Myocyte (in vitro differentiated cells): ENCODE results near the gene ZNF74. TPM values are rescaled to one million over a fixed set of nuclear protein-coding genes. Genes with fewer than 3 reads are reported as not detected.

ENCODE experiments used
- DNase-seq: peaks from one replicate; pipeline ENCODE4 v3.0.0-alpha.2; 2012; ENCODE audit warnings: low read depth
- total RNA-seq: library from RNA; depleted of rRNA; stranded (reverse); fragments of >200 nt; gene quantifications from 2 replicates; pipeline ENCODE4 v1.2.3, GENCODE V29; 2014

ZNF74 gene
- total RNA-seq, 1 donor from 2014 or later, result 18.4 TPM

DNA sequence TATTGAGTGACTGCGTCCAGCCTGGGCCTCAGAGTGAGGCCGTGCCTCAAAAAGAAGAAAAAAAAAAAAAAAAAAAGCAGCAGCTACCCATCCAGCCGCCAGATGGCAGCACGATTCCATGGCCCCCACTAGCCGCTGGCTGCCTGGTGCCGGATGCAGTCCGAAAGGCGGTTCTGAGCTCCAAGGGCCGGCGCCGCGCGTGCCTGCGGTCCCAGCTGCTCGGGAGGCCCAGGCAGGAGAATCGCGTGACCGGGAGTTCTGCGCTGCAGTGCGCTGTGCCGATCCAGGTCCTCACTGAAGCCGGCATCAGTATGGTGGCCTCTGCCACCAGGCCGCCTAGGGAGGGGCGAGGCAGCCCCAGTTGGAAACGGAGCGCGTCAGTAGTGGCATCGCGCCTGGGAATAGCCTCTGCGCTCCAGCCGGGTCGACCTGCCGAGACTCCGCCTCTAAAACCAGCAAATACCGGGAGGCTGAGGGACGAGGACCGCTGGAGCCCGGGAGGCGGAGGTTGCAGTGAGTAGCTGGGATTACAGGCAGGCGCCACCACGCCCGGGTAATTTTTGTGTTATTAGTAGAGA, 24.3 kb downstream of the ZNF74 start:
- peak; percentile 82 for DNase-seq

DNA sequence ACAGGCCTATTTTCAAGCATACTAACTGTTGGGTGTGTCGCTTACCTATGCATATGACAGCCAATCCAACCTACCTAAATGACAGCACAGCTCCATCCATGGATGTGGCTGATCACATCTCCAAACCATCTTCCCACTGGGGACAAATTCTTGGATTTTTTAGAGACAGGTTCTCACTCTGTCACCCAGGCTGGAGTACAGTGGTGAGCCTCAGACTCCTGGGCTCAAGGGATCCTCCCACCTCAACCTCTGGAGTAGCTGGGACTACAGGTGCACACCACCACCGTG, 25.7 kb downstream of the ZNF74 start:
- no peak for DNase-seq

DNA sequence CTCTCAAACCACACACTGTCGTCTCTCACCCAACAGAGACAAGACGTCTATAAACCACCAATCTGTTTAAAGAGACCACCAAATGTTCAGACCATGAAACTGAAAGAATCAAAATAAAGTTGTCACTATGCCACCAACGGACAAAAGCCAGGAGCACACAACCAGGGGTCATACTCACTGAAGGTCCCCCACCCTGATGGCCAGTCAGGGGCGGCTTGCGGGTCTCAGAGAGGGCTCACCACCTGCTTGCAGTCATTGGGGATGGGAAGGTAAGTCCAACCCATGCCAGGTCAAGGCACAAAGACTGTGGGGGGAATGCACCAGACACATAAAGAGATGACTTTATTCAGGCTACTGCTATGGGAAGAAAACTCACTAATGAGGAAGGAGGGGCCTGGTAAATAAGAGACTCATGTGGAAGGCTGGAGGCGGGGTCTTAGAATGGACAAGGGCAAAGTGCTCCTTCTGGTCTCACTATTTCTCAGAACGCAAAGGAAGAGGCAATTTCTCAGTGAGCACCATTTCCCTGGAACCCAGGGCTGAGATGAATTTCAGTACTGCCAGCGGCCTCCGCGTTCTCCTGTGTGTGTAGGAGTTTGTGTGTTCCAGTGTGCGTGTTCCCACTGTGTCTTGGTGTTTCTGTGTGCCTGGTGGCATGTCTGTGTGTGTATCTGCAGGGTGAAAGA, 26.3 kb downstream of the ZNF74 start:
- no peak for DNase-seq

DNA sequence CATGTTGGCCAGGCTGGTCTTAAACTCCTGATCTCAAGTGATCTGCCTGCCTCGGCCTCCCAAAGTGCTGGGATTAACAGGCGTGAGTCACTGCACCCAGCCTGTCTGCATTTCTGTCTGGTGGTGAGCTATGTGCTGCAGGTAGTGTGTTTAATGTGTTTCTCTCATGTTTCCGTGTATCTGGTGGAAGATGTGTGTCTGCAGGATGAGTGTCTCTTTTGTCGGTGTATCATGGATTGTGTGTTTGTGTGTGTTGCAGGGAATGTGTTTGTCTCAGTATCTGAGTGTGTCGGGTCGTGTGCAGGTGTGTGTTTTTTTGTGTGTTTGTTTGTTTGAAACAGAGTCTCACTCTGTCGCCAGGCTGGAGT, 27.5 kb downstream of the ZNF74 start:
- no peak for DNase-seq

DNA sequence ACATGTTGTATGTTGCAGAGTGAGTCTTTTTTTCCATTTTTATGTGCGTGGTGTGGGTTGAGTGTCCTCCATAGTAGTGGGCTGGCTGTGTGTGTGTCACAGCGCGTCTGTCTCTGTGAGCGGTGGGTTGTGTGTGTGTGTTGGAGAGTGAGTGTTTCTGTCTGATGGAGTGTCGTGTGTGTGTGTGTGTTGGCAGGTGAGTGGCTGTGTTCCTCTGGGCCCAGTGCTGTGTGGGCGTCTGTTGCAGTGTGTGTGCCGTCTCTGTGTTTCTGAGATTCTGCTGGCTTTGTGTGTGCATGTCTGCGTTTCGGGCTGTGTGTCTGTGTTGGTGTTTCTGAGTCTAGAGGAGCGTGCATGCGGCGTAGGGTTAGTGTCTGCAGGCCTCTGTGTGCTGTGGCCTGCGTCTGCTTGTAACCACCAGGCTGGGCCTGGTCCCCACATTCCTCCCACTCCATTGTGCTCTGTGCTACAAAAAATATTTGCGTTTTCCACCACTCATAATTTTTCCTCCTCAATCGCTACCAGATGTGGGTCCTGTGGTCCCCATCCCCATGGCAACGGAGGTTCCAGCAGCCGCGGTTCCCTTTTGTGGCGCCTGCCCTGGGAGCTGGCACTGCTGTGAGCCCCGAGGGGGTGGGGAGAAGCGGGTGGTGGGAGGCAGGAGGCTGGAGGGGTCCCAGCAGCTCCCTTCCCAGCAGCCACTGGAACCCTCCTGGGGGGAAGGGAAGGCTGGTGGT, 28.5 kb downstream of the ZNF74 start:
- DNase-seq, result peak; percentile 23

DNA sequence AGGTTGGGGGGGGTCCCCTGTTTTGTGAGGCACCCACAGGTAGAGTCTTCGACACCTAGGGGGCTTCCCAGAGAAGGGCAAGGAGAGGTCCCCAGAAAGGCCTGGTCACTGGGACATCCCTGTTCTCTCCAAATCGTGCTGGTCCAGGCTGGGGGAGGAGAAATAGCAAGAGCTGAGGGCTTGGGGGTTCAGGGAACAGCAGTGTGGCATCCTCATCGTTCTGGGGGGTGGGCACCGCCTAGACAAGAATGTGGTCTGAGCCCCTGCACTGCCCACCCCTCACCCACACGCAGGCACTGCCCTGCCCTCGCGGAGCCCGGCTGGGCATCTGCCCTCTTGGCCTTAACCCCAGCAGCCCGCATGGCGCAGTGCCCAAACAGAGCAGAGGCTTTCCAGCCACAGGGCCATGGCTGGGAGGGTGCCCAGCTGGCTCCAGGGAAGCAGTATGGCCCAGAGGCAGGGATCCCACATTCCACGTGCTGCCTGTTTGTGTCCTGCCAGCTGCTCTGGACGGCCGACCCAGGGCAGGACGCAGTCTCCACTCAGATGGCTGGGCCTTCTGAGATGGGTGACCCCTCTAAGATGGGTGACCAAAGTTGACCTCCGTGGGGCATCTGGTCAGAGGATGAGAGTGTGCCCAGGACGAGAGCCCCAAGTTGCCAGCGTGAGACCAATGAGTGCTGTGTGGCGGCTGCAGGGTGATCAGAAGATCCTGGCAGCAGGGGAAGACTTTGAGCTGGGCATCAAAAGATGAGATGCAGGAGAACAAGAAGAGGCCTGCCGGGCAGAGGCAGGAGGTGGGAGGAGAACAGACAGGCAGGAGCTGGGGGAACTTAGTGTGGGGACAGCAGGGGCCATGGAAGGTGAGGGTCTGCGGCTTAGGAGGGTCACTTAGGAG, 29.3 kb downstream of the ZNF74 start:
- DNase-seq, result peak; percentile 90

DNA sequence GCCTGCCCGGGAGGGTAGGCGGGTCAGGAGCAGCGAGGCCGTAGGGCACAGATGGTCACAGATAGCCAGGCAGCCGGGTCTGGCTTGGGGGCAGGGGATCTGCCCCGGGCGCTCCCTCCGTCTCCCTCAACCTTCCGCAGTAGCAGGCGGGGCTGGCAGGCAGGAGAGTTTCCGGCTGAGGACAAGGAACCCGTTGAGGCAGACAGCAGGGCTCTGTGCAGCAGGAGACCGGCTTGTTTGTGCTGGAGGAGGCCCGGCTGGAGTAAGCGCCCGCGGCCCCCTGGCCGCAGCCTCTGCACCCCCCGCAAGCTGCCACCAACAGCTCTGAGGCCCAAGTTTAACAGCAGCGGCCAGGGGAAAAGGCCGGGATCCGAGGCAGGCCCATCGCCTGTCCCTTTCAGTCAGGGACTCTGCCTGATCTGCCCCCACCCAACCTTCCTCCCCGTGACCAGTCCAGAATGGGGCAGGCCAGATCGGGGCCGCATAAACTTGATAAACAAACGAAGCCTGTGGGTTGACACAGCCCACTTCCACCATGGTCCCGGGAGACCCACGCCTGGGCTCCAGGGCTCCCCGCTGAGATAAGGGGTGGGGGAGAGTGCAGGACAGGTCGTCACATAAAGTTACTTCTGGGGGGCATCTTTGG, 30.1 kb downstream of the ZNF74 start:
- DNase-seq, result no peak

DNA sequence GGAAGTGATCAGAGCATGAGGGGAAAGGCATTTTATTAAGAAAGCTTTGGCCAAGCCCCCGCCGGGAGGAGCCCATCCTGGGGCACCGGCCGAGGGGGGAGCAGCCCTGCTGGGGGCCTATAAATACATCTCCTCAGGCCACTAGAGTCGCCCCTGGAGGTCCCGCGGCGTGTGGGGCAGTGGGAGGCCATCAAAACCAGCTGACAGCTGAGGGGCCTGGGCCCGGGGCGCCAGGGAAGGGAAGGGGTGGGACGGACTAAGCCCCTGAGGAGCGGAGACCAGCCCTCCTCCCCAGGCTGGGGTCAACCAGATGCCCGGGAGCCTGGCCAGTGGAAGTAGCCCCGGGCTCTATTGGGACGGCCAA, 30.6 kb downstream of the ZNF74 start:
- DNase-seq, result no peak

DNA sequence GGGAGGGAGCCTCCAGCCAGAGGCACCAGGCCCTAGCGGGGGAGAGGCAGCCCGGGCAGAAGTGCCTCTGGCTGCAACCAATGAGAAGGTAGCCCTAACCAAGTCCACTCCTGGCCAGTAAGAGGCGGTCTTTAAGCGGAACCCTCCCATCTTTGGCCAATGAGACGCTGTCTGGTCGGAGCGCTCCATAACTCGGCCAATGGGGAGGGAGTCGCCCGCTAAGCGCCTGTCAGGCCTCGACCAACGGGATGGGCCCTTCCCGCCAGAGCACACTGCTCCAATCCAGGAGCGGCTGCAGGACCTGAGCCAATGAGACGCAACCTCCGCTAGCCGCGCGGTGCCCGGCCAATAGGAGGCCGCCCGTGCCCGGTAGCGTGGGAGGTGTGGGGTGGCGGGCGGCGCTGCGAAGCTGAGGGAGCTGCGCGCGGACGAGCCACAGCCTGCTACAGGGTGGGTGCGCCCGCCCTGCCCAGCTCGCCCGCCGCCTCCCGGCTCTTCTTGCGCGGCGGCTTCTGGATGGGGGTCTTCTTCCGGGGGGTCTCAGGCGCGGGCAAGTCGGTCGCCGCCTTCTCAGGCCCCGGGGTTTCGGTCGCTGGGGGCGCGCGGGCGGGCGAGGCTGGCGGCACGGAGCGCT, 31.1 kb downstream of the ZNF74 start:
- no peak for DNase-seq

DNA sequence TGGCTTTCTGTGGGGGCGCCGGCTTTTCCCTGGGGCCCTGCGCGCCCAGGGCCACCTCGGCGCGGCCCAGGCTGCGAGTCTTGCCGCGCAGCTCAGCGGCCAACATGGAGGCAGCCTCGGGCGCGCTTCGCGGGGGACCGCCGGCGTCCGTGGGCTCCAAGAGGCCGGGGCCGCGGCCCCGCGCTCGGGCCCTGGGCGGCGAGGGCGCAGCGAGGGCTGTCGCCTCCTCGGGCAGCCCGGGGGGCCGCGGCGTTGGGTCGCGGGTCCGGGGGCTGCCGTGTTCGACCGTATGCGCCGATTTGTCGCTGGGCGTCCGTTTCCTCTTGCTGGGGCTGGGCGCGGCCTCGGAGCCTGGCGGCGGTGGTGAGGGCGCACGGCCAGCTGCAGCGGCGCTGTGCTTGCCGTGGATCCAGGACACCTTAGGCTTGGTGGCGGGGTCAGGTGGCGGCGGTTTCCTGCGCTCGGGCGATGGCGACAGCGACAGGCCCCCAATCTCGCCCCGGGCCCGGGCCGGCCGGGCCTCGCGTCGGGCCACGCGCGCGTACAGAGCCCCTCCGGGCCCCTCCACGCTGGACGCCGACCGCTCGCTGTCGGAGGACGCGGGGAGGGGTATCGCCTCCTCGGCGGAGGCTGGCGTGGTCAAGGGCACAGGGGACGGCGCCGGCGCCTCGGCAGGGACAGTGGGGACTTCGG, 31.8 kb downstream of the ZNF74 start:
- no peak for DNase-seq

DNA sequence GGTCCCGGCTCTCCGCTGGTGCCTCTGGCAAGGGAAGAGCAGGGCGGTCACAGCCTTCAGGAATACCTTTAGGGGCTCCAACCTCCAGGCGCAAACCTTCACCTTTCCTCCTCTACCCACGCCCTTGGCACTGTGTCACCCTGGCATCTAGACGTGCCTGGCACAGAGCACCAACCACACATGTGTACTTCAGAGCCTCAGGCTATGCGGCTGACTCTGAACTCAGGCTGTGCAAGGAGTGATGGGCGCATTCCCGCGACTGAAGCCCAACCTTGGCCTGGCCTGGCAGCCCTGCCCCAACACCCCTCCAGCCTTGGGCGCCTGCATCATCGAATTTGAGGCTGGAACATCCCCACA, 32.3 kb downstream of the ZNF74 start:
- DNase-seq, result no peak

DNA sequence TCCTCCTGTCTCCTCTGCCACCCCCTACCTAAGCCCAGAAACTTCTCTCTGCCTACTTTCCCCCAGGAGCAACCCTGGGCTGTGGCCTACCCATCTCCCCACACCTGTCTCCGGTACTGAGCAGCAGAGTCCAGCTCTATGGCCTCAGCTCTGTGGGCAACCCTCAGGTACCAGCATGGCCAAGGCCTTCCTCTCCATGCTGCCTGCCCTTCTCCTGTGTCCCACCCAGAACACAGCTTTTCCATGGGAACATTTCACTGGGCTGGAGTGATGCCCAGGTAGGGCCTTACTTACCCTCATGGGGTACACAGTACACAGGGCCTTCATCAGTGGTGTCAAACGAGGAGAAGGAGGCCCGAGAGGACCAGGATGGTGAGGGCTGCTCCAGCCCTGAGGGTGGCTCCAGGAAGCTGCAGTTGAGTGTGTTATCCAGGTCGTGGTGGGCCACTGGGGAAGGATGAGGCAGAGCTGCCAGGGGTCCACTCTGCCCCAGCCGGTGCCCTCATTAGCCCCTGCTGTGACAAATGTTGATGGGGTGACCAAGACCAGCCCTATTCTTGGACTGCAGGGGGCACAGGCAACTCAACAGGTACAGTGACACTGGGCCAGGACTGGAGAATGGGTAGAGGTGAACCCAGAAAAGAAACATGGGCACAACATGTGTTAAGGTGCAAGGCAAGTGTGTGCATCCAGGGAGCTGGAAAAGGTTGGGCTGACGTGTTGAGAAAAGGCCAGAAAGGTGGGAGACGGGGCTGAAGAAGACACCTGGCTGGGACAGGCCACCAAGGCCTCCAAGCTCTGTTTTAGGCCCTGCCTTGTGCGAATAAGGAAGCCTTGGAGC, 33.4 kb downstream of the ZNF74 start:
- DNase-seq, result no peak

DNA sequence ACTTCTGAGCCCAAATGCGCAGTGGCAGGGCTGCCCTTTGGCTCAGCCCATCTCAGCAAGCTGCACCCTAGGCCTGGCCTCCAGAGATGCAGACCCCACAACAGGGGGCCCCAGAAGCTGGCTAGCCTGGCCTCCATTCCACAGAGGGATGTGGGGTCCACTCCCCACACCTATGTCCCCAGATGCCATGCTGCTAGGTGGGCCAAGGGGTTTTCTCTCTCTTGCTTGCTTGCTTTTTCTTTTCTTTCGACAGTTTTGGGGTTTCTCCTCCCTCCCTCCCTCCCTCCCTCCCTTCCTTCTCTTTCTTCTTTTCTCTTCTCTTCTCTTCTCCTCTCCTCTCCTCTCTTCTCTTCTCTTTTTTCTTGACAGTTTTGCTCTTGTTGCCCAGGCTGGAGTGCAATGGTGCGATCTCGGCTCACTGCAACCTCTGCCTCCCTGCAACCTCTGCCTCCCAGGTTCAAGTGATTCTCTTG, 34.0 kb downstream of the ZNF74 start:
- no peak for DNase-seq

DNA sequence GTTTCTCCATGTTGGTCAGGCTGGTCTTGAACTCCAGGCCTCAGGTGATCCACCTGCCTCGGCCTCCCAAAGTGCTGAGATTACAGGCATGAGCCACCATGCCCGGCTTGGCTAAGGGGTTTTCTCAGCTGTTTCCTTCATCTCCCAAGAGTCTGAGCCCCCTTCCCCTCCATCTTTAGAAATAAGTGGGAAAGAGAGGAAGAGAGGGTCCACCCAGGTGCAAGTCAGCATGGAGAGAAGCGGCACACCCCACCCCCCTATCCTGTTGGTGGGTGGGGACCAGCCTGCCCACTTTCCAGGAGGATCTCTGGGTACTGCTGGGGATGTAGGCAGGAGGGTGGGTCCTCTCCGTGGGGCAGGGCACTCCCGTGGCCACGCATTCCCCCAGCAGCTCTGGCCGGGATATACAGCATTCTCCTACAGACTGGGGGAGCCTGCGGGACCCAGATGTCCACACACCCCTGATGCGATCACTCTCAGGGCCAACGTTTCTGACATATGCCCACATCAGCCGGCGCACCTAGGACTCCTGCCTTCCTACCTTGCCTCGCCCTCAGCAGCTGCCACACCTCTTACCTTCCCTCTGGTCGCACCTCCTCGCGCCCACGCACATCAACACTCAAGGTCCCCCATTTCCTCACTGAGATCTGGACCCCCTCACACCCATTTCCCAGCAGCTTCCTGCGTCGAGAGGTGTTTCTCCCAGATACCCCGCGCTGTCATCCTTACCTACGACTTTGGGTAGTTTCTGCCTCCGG, 34.7 kb downstream of the ZNF74 start:
- no peak for DNase-seq

DNA sequence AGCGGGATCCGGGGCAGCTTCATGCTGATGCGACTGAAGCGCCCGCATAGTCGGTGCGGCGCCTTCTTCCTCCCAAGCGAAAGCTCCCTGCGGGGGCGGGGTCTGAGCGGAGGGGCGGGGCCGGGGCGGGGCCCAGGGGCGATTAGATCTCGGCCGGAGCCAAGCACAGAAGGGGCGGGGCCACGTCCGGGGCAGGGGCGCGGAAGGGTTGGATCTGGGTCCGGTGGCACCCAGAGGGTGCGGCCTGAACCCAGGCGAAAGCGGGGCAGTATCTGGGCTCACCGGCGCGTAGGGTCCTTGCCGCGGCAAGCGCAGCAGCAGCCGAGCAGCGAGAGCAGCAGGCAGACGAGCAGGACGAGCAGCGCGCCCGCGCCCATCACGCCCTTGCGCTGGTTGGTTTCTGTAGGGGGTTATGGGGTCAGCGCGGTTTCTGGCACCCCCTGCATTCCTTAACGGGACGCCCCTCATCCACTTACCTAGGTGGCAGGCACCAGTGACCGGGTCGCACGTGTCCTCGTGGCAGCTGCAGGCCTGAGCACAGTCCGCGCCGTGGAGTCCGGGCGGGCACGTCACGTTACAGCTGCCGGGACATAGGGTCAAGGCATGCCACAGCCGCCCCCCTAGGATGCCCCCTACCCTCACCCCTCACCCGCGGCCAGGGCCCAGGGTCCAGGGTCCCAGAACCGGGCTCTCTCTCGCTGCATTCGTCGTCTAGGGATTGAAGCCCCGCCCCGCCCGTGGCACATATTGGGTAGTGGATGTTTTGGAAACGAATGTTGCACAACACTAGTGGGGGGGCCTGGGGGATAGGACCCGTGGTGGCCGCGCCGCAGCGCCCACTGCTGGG, 35.5 kb downstream of the ZNF74 start:
- DNase-seq, result no peak

DNA sequence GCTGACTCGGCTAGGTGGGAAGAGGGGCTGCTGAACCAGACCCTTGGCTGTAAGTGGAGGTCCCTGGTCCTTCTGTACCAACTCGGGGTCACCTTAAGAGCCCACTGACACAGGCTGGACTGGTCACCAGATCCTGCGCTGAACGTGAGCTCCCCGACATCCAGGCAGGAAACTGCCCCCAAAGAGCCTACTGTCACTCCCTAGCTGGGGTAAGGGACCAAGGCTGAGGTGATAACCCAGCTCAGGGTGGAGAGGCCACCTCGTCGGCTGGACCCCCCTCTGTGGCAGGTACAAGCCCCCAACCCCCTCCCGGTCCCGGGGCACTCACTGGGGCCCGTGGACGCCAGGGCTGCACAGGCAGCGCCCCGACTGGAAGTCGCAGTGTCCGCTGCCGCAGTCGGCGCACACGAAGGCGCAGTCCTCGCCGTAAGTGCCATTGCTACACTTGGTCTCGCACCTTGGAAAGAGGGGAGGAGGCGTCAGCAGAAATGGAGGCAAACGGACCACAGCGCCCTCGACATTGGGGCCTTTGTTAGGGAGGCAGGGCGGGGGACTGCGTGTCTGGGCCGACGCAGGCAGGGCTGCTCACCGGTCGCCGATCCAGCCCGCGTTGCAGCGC, 36.3 kb downstream of the ZNF74 start:
- no peak for DNase-seq
